ENCODE results near the gene CYREN.
"Not testable (repeated sequence)": the region's sequence is repeated elsewhere in the genome, so short reads cannot be mapped to it uniquely, and the experiment has no call there.

CYREN gene

GRCh38 chr7:135150072-135150782 lies 20.3 kb downstream of the CYREN start:
- Histone ChIP-seq H3K9me3 (ENCODE audit: control insufficient read depth, insufficient read depth, low read length) (no peaks in the 10 kb centered on the region), H3K36me3 (ENCODE audit: insufficient read depth, low read length) (no peaks in the 10 kb centered on the region)

GRCh38 chr7:135147899-135148721 lies 22.4 kb downstream of the CYREN start, which contains the start of gene TMEM140:
Gene TMEM140 (plus strand): TSS chr7:135148072. CDS start chr7:135164442, 16,370 bp downstream.
- Histone ChIP-seq H3K4me1 (ENCODE audit: insufficient read depth, low read length) (peaks cover 5% of the 10 kb centered on the region; the same call in 1 of the 2 replicates), H3K9me3 (ENCODE audit: control insufficient read depth, insufficient read depth, low read length) (no peaks in the 10 kb centered on the region), H3K9ac (ENCODE audit: low read depth, low read length) (no peak within 1 kb of the TSS), H3K36me3 (ENCODE audit: insufficient read depth, low read length) (no peaks in the 10 kb centered on the region)

More at GRCh38 chr7:135150072-135150782, 20.3 kb downstream of the CYREN start:
- Histone ChIP-seq H3K9ac (ENCODE audit: low read depth, low read length) (no peak overlapping the region), H3K4me1 (ENCODE audit: insufficient read depth, low read length) (peaks cover 5% of the 10 kb centered on the region; the same call in 1 of the 2 replicates)

DNA sequence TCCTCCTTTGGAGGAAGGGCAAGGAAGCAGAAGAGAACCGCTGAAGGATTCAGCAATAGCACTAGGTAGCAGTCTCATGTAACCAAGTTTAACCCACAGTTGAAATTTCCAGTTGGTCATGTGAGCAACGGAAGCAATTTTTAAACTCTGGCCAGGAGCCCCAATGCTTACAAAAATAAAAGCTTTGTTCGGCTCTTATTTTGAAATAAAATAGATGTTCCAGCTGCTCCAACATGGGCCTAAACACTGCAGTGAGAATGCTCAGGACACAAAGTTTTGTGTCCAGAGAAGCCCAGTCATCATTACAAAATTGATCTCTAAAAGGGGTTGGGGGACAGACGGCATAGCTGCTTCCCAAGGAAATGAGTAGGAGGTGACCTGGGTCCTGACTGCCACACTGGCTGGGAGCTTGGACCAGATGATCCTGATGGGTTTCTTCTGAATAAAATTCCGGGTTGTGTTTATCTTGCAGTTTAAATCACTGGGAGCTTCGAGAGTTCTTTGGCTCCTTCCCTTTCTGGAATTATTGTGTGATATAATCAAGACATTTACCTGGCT lies 23.1 kb downstream of the CYREN start:
- H3K9ac ChIP-seq (ENCODE audit: low read depth, low read length) = no peak overlapping the region

DNA sequence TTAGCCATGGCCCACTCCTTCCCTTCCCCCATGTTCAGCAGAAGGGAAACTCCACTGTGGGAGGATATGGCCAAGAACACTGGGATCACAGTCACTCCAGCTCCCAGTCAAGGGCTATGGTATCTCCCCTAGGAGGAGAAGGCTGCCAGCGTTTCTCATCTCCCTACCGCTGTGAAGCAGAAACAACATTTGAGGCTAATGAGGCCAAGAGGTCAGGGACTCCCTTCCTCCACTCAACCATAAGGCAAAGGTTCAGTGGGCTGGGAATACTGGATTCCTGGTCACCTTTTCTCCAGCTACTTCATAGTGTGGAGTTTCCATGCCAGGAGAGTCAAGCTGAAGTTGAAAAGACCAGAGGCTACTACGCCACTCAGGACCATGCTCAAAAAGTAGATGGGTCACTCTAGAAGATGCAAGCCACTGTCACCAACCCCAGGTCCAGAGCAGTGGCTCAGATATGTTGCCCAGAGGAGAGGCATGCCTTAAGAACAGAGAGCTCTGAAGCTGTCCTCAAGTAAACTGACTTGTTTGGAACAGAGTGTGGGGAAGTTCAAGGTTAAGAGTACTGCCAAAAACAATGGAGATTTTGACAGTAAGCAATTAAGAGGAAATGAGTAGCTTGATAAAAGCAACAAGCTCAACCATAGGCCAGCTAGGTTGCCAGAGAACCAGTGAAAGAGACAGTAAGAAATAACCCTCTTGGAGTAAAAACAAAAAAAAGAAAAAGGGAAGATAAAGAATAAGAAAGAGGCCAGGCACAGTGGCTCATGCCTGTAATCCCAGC lies 26.4 kb downstream of the CYREN start:
- Histone ChIP-seq H3K9me3 (ENCODE audit: control insufficient read depth, insufficient read depth, low read length) (no peaks in the 10 kb centered on the region), H3K9ac (ENCODE audit: low read depth, low read length) (no peak overlapping the region), H3K36me3 (ENCODE audit: insufficient read depth, low read length) (no peaks in the 10 kb centered on the region)

More for the DNA sequence above, 23.1 kb downstream of the CYREN start:
- H3K36me3 ChIP-seq (ENCODE audit: insufficient read depth, low read length) = no peaks in the 10 kb centered on the region
- no peaks in the 10 kb centered on the region for H3K9me3 ChIP-seq (ENCODE audit: control insufficient read depth, insufficient read depth, low read length)
- peaks cover 5% of the 10 kb centered on the region; the same call in 1 of the 2 replicates for H3K4me1 ChIP-seq (ENCODE audit: insufficient read depth, low read length)

DNA sequence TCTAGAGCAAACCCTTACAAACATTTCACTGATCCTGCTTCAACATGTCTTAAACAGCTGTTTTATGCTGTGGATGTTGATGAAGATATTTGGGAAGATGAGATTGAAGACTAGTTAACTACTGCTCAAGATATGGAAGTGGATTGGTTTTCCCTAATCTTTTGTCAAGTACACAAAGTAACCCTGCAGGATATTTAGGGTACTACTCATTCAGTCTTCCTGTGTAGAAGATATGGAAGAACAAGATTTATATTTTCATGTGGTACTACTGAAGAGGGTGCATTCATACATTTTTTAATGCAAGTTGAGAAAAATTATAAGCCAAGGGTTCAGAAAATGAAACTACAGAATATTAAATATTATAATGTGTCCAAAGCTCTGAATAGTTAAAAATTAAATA lies 40.9 kb downstream of the CYREN start:
- no peaks in the 10 kb centered on the region for H3K4me1 ChIP-seq (ENCODE audit: insufficient read depth, low read length)
- H3K36me3 ChIP-seq (ENCODE audit: insufficient read depth, low read length) = no peaks in the 10 kb centered on the region
- H3K9me3 ChIP-seq (ENCODE audit: control insufficient read depth, insufficient read depth, low read length) = 0 out of 2 replicates have a peak, but pooled peaks cover 3% of the 10 kb centered on the region
- H3K9ac ChIP-seq (ENCODE audit: low read depth, low read length) = no peak overlapping the region

More for the DNA sequence above, 26.4 kb downstream of the CYREN start:
- H3K4me1 ChIP-seq (ENCODE audit: insufficient read depth, low read length) = peaks cover 5% of the 10 kb centered on the region; the same call in 1 of the 2 replicates

DNA sequence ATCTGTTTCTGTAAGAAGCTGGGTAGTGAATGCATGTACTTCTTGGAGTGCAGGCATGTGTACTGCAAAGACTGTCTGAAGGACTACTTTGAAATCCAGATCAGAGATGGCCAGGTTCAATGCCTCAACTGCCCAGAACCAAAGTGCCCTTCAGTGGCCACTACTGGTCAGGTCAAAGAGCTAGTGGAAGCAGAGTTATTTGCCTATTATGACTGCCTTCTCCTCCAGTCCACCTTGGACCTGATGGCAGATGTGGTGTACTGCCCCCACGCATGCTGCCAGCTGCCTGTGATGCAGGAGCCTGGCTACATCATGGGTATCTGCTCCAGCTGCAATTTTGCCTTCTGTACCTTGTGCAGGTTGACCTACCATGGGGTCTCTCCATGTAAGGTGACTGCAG lies 41.6 kb downstream of the CYREN start:
- no peaks in the 10 kb centered on the region for H3K4me1 ChIP-seq (ENCODE audit: insufficient read depth, low read length)
- H3K36me3 ChIP-seq (ENCODE audit: insufficient read depth, low read length) = no peaks in the 10 kb centered on the region
- no peak overlapping the region for H3K9ac ChIP-seq (ENCODE audit: low read depth, low read length)
- 0 out of 2 replicates have a peak, but pooled peaks cover 2% of the 10 kb centered on the region for H3K9me3 ChIP-seq (ENCODE audit: control insufficient read depth, insufficient read depth, low read length)

- H3K4me1 ChIP-seq (ENCODE audit: insufficient read depth, low read length); H3K36me3 ChIP-seq (ENCODE audit: insufficient read depth, low read length); H3K9me3 ChIP-seq (ENCODE audit: control insufficient read depth, insufficient read depth, low read length); H3K9ac ChIP-seq (ENCODE audit: low read depth, low read length): not testable (repeated sequence)
Observed at GRCh38 chr7:135124631-135125030, 45.9 kb downstream of the CYREN start.

DNA sequence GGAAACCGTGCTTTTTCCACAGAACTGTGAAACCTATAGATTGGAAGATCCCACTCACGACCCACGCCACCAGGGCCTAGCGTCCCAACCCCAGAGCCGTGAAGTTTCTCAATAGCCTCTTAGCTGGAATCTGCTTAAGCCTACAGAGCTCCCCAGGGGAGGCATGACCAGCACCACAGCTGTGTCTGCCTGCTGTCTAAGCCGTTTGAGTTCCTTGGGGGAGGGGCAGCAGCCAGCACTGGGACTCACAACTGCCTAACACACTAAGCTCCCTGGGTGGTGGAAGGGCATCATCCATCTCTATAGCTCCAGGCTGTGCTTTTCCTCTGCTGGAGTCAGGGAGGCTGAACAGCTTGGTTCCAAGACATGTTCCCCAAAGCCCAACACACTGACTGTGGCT lies 48.6 kb downstream of the CYREN start:
- no peaks in the 10 kb centered on the region for H3K36me3 ChIP-seq (ENCODE audit: insufficient read depth, low read length)
- H3K9me3 ChIP-seq (ENCODE audit: control insufficient read depth, insufficient read depth, low read length) = no peaks in the 10 kb centered on the region
- no peaks in the 10 kb centered on the region for H3K4me1 ChIP-seq (ENCODE audit: insufficient read depth, low read length)
- H3K9ac ChIP-seq (ENCODE audit: low read depth, low read length) = no peak overlapping the region

DNA sequence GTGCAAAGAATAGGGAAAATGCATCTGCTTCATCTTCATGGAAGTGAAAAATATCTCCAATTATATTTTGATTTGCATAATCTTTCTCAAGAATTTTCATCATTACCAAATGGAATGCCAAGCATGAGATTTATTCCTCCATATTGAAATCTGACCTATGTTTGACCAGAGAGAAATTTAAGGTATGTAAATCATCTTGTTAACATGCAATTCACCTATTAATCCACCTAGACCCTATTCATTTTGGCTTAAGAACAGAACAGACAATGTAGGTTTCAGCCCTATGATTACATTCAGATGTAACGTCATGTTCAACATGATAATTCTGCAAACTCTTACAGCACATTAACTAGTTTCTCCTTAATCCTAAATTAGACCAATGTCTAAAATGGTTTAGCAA lies 53.4 kb downstream of the CYREN start:
- Histone ChIP-seq H3K36me3 (ENCODE audit: insufficient read depth, low read length) (no peaks in the 10 kb centered on the region), H3K4me1 (ENCODE audit: insufficient read depth, low read length) (no peaks in the 10 kb centered on the region), H3K9ac (ENCODE audit: low read depth, low read length) (no peak overlapping the region), H3K9me3 (ENCODE audit: control insufficient read depth, insufficient read depth, low read length) (no peaks in the 10 kb centered on the region)

Measured in ES-I3 (cell line).